K562 (cell line): ENCODE measurements around the gene CHD6. TPM values are rescaled to one million over a fixed set of nuclear protein-coding genes. Genes with fewer than 3 reads are reported as not detected.

Experiments used
- ATAC-seq: fragments of 200-7000 bp; cut with Tn5 transposase; 3 replicates; pipeline ENCODE4 v1.9.1; 2020; ENCODE audit warnings: moderate library complexity
- BruUV-seq: library from RNA; stranded (reverse); fragments of 400-500 nt; replicated peaks from 2 replicates; lab custom pipeline; 2021; lab: Mats Ljungman, UMichigan
- CTCF ChIA-PET: fragments of 300-600 bp; formaldehyde crosslinking; extraction: SDS; loops from one replicate; lab custom pipeline; 2021; ENCODE audit warnings: low intra/inter-chr PET ratio; lab: Yijun Ruan, JAX
- POLR2A ChIA-PET: fragments of 300-600, 350-650 bp; sonication (Branson Sonifier 250); formaldehyde crosslinking; extraction: SDS; loops from one replicate; lab custom pipeline; 2021; ENCODE audit warnings: antibody characterized with exemption, inconsistent platforms; lab: Yijun Ruan, JAX
- DNase-seq, 4 experiments: peaks; one replicate each; pipeline versions ENCODE4 v3.0.0 to v3.0.0-alpha.2; 2011 to 2018; ENCODE audit warnings: low spot score in 3 of 4, mixed read lengths in 3 of 4; ENCODE audit errors: extremely low read depth in 1 of 4
- FAIRE-seq: peaks from 2 replicates; lab custom pipeline; 2011; peaks lifted over from hg19 to GRCh38; lab: Jason Lieb, UNC
- H2AFZ ChIP-seq: 2 replicates; pipeline ENCODE4 v1.6.0; 2011; ENCODE audit warnings: low read depth, low read length, control low read depth, inconsistent platforms
- H3K27ac ChIP-seq: fragments of 200-600 bp; 3 replicates; pipeline ENCODE4 v1.8.0; 2011; ENCODE audit warnings: low read depth, mild to moderate bottlenecking, control low read depth, inconsistent platforms, low read length, moderate library complexity, mixed read lengths; ENCODE audit errors: extremely low read depth
- H3K27me3 ChIP-seq, 2 experiments: fragments of 300-600 bp in 1 of 2; 2 replicates in 1 of 2; 3 replicates in 1 of 2; pipeline versions ENCODE4 v1.6.0 to v1.8.0; 2011; ENCODE audit warnings: inconsistent platforms in 2 of 2, low read length in 2 of 2, mild to moderate bottlenecking in 1 of 2, mixed read lengths in 1 of 2, moderate library complexity in 1 of 2; ENCODE audit not compliant: control insufficient read depth in 2 of 2, insufficient read depth in 2 of 2
- H3K36me3 ChIP-seq: fragments of 300-600 bp; 3 replicates; pipeline ENCODE4 v1.8.0; 2011; ENCODE audit warnings: mild to moderate bottlenecking, low read length, inconsistent platforms; ENCODE audit not compliant: control insufficient read depth, insufficient read depth
- H3K4me1 ChIP-seq, 2 experiments: fragments of 200-600 bp in 1 of 2; replicated peaks in 1 of 2; 2 replicates in 1 of 2; 3 replicates in 1 of 2; pipeline versions ENCODE4 v1.5.1 to v1.8.0; 2011; ENCODE audit warnings: inconsistent platforms in 2 of 2, low read length in 2 of 2, mild to moderate bottlenecking in 1 of 2, mixed read lengths in 1 of 2, moderate library complexity in 1 of 2; ENCODE audit not compliant: control insufficient read depth in 2 of 2, insufficient read depth in 2 of 2
- H3K4me2 ChIP-seq: 2 replicates; pipeline ENCODE4 v1.6.1; 2011; ENCODE audit warnings: low read length, control low read depth, inconsistent platforms, mixed read lengths; ENCODE audit not compliant: insufficient read depth
- H3K4me3 ChIP-seq: fragments of 200-600 bp; sonication (generic), shearing (Covaris generic); 2 replicates; pipeline ENCODE4 v1.5.1; 2016; ENCODE audit warnings: control low read depth, inconsistent platforms
- H3K79me2 ChIP-seq: fragments of 200-600 bp; 3 replicates; pipeline ENCODE4 v1.8.0; 2011; ENCODE audit warnings: low read length, inconsistent platforms; ENCODE audit not compliant: control insufficient read depth, insufficient read depth
- H3K9ac ChIP-seq, 2 experiments: 2 replicates each; pipeline versions ENCODE4 v1.6.0 to v1.6.1; 2011; ENCODE audit warnings: low read depth in 2 of 2, low read length in 2 of 2, control low read depth in 1 of 2, inconsistent platforms in 1 of 2, mild to moderate bottlenecking in 1 of 2, mixed read lengths in 1 of 2; ENCODE audit not compliant: insufficient read depth in 1 of 2
- H3K9me1 ChIP-seq: one replicate; pipeline ENCODE4 v1.6.0; 2011; ENCODE audit warnings: inconsistent platforms, mild to moderate bottlenecking, low read length, moderate library complexity; ENCODE audit not compliant: control insufficient read depth, insufficient read depth
- H3K9me3 ChIP-seq: replicated peaks from 2 replicates; pipeline ENCODE4 v1.5.1; 2011; ENCODE audit warnings: low read depth, low read length, inconsistent platforms; ENCODE audit not compliant: control insufficient read depth, insufficient read depth
- H4K20me1 ChIP-seq: replicated peaks from 2 replicates; pipeline ENCODE4 v1.6.1; 2011; ENCODE audit warnings: low read length, inconsistent platforms, mixed read lengths; ENCODE audit not compliant: control insufficient read depth, insufficient read depth
- CTCF ChIP-seq, 3 experiments: IDR thresholded peaks in 2 of 3; conservative IDR thresholded peaks in 1 of 3; 2 replicates each; pipeline ENCODE4 v1.5.1; 2011 to 2012; ENCODE audit warnings: low read length in 3 of 3, mild to moderate bottlenecking in 3 of 3, control low read depth in 2 of 3, improper control_type of control experiment in 1 of 3, inconsistent platforms in 1 of 3, low read depth in 1 of 3, mixed read lengths in 1 of 3, moderate library complexity in 1 of 3; ENCODE audit not compliant: insufficient read depth in 2 of 3
- ETV5 ChIP-seq: sonication (generic); formaldehyde crosslinking; IDR thresholded peaks from 2 replicates; pipeline ENCODE4 v1.4.0; 2020; ENCODE audit warnings: low read depth, mild to moderate bottlenecking, missing genetic modification reagents
- PBX2 ChIP-seq, 2 experiments: IDR thresholded peaks in 1 of 2; conservative IDR thresholded peaks in 1 of 2; 2 replicates each; pipeline ENCODE4 v1.6.1; 2016; ENCODE audit warnings: low read depth in 2 of 2, mild to moderate bottlenecking in 1 of 2, missing compliant biosample characterization in 1 of 2, missing genetic modification characterization in 1 of 2, moderate library complexity in 1 of 2
- RFX1 ChIP-seq: fragments of 450-650 bp; IDR thresholded peaks from 2 replicates; pipeline ENCODE4 v1.6.1; 2016; ENCODE audit warnings: mild to moderate bottlenecking, moderate library complexity
- ZBTB2 ChIP-seq: fragments of 450-650 bp; IDR thresholded peaks from 2 replicates; pipeline ENCODE4 v1.6.1; 2016; ENCODE audit warnings: antibody characterized with exemption
- WGBS: fragments of 100-300 bp; shearing (Covaris generic); methylation state at CpG from one replicate; pipeline ENCODE4 v1.1.6; 2016; ENCODE audit warnings: low coverage, mixed read lengths; ENCODE audit not compliant: insufficient coverage; ENCODE audit errors: missing lambda C conversion rate; 5-methylcytosine and 5-hydroxymethylcytosine counted together
- in situ Hi-C: fragments of 300-500 bp; cut with MboI; formaldehyde crosslinking; loops from 4 replicates; pipeline ENCODE4 v1.15.0; 2018; ENCODE audit warnings: inconsistent platforms, mixed read lengths
- intact Hi-C: fragments of 100-400 bp; cut with micrococcal nuclease; formaldehyde crosslinking; loops from 2 replicates; pipeline ENCODE4 v1.14.2; 2022
- polyA plus RNA-seq, 8 experiments: library from polyadenylated mRNA; depleted of rRNA in 4 of 8; stranded (reverse) in 5 of 8; unstranded in 3 of 8; fragments of >200 nt; fragmentation: Nextera tagmentation in 2 of 8; fragmentation: Illumina TruSeq in 1 of 8; extraction: Ambion mirVana in 2 of 8; extraction: Trizol in 1 of 8; gene quantifications; 2 replicates each; pipeline versions ENCODE4 v1.2.1 to v1.2.3, GENCODE V29; 2011 to 2014; ENCODE audit warnings: inconsistent platforms in 1 of 8, missing spikeins in 1 of 8
- total RNA-seq, 7 experiments: library from RNA; depleted of rRNA in 6 of 7; stranded (reverse); fragments of >200 nt in 6 of 7; fragmentation: Illumina TruSeq in 2 of 7; extraction: Trizol in 2 of 7; gene quantifications; 2 replicates each; pipeline versions ENCODE4 v1.2.1 to v1.2.3, GENCODE V29; 2011 to 2021; ENCODE audit warnings: low replicate concordance in 1 of 7
- TF ChIP-seq, protein P1 (sequence below): sonication (generic); formaldehyde crosslinking; IDR thresholded peaks from 2 replicates; pipeline ENCODE4 v1.8.1; 2022; ENCODE audit warnings: missing genetic modification reagents

CHD6 gene
- total and polyA plus RNA-seq, 9 of the 15 experiments (the other 6 are each of a cell fraction or from before 2014, with no cell fraction given), result 3.9 to 24.2 (median 12.8) TPM

DNA sequence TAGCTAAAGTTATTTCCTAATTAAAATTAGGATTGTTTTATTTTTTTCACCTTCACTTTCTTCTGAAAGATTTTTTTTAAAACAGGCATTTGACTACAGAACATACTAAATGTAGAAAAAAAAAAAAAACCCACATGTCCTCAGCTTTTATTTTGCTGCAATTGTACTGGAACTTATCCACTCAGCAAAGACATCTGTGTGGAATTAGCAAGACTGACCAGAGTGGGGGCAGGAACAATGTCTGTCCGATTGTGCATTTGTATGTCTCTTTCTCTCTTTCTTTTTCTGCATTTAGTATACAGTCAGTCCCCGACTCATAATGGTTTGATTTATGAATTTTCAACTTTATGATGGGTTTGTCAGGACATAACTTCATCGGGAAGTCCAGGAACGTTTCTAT is 77.3 kb downstream of the CHD6 start:
- DNase-seq (no peak), ATAC-seq (no peak), FAIRE-seq (no peak)
- CTCF ChIA-PET, result no interaction called here
- Histone ChIP-seq H3K27ac (no peak overlapping the region), H3K4me1 (peaks cover 0 to 9% of the 10 kb centered on the region in 2 experiments; a peak in 3 of 5 replicates), H3K9ac (no peak overlapping the region), H3K27me3 (no peaks in the 10 kb centered on the region), H2AFZ (no peak overlapping the region), H3K36me3 (peaks cover 5% of the 10 kb centered on the region; the same call in 2 of the 3 replicates), H3K9me3 (peaks cover 10% of the 10 kb centered on the region), H3K79me2 (peaks cover 32% of the 10 kb centered on the region), H3K4me2 (no peak overlapping the region), H3K9me1 (no peaks in the 10 kb centered on the region), H3K4me3 (no peak overlapping the region), H4K20me1 (no peaks in the 10 kb centered on the region)
- TF ChIP-seq ETV5 (CRISPR knock-in tag) (no peak), ZBTB2 (no peak)
- intact Hi-C loops, result no loop called here
- 55% methylated on average over 4 of the region's 4 CpGs for WGBS
- POLR2A ChIA-PET, result interaction anchor here (0.6 to 1.4 kb wide), 3 partner anchors 14 to 115 kb away, joined by 3 to 7 read pairs (median 3); no protein-coding TSS in a partner anchor
- no TSS peak for BruUV-seq
- in situ Hi-C loops, result no loop called here

DNA sequence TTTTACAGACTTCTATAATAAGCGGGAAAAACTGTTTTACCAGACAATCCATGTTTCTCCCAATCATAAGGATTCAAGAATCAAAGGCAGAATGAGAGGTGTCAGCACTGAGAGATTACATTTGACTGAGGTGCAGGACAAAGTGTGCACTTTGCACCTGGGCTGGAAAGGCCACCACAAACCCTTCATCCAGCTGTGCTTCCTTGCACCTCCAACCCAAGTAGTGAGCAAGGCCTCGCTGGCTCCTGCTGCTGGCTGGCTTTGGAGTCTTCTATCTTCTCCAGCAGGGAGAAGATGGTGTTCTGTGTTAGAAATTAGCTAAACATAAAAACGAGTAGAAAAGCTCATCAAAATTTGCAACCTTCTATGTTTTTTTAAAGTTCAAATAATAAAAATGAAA is 77.7 kb downstream of the CHD6 start:
- no peaks in the 10 kb centered on the region for H3K27me3 ChIP-seq
- ATAC-seq (peak; percentile 73), DNase-seq (peak in 2 of 4 experiments; percentile 23 to 51), FAIRE-seq (peak; percentile 6)
- BruUV-seq, result no TSS peak
- peaks cover 0 to 9% of the 10 kb centered on the region in 2 experiments; a peak in 3 of 5 replicates for H3K4me1 ChIP-seq
- ChIA-PET POLR2A (interaction anchor here (0.6 to 1.4 kb wide), 3 partner anchors 13 to 114 kb away, joined by 3 to 7 read pairs (median 3); no protein-coding TSS in a partner anchor), CTCF (no interaction called here)
- H3K9me3 ChIP-seq, result peaks cover 10% of the 10 kb centered on the region
- no peaks in the 10 kb centered on the region for H4K20me1 ChIP-seq
- H3K36me3 ChIP-seq, result peaks cover 5% of the 10 kb centered on the region; the same call in 2 of the 3 replicates
- H3K9ac ChIP-seq, result no peak overlapping the region; a peak in 1 of 4 replicates
- 38% methylated on average over 3 of the region's 3 CpGs for WGBS
- no peak overlapping the region for H2AFZ ChIP-seq
- intact Hi-C loops, result no loop called here
- H3K79me2 ChIP-seq, result peaks cover 31% of the 10 kb centered on the region
- no peak overlapping the region for H3K4me3 ChIP-seq
- no peak overlapping the region for H3K27ac ChIP-seq
- in situ Hi-C loops, result no loop called here
- H3K9me1 ChIP-seq, result no peaks in the 10 kb centered on the region
- H3K4me2 ChIP-seq, result no peak overlapping the region
- TF ChIP-seq RFX1 (no peak), PBX2 (CRISPR knock-in tag; IDR thresholded peaks at IDR 0.05; ENCODE audit: low read depth) (no peak), PBX2 (tag; conservative IDR thresholded peaks at IDR 0.05; ENCODE audit: low read depth) (no peak), CTCF (IDR thresholded peaks at IDR 0.05 in 2 of 3, conservative IDR thresholded peaks at IDR 0.05 in 1 of 3; ENCODE audit: insufficient read depth in 2 of 3, low read depth in 1 of 3, low read length in 3 of 3) (peak; percentile 19 to 40 (median 28); a peak in 3 of 6 replicates)
- TF ChIP-seq, protein P1, sequence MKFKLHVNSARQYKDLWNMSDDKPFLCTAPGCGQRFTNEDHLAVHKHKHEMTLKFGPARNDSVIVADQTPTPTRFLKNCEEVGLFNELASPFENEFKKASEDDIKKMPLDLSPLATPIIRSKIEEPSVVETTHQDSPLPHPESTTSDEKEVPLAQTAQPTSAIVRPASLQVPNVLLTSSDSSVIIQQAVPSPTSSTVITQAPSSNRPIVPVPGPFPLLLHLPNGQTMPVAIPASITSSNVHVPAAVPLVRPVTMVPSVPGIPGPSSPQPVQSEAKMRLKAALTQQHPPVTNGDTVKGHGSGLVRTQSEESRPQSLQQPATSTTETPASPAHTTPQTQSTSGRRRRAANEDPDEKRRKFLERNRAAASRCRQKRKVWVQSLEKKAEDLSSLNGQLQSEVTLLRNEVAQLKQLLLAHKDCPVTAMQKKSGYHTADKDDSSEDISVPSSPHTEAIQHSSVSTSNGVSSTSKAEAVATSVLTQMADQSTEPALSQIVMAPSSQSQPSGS (CRISPR knock-in tag), result no peak
